SHP77 (cell line): Measurements from ENCODE around the gene GAB2.

Experiments
- DNase-seq, 2 experiments: peaks; one replicate each; lab custom pipeline; 2025; lab: John Stamatoyannopoulos, UW

The GAB2 gene

GRCh38 chr11:78344094-78344493 lies 73.5 kb downstream of the GAB2 start:
- no peak for DNase-seq

GRCh38 chr11:78343303-78343702 lies 74.3 kb downstream of the GAB2 start:
- DNase-seq = no peak

GRCh38 chr11:78341841-78342240 lies 75.8 kb downstream of the GAB2 start:
- DNase-seq = no peak

DNA sequence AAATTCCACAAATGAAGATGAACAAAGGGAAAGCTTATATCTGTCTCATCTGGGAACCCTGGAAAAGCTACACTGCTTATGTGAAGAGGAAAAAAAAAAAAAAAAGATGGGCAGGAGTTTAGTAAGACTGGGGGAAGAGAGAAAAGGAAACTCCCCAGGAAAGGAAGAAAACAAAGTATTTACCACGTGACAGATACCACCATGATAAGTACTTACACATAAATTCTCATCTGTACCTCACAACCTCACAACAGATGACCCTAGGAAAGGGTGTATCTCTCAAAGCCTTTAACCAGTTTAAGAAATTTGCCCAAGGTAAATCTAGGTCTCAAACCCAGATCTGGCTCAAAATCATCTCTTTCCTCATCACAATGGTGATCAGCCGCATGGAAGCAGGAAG lies 77.1 kb downstream of the GAB2 start:
- DNase-seq = no peak

- no peak for DNase-seq
These were observed 77.7 kb downstream of the GAB2 start for GRCh38 chr11:78339945-78340344.

DNA sequence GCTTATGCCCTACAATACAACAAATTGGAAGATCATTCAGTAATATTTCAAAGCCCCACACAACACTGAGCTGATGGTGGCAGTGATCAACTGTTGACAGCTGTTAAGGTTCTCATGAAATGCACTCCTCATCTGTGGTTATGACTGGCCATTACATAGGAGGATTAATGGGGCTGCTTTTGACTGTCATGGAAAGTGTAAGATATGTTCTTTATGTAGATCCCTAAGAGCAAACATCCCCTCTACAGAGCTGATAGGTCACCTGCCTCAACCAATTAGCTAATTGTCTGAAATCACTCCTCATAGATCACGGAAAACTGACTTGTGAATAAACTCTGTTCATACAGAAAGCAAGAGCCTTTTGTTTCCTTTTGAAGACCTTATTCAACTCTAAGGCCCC lies 78.1 kb downstream of the GAB2 start:
- DNase-seq = peak; percentile 34 to 44

DNA sequence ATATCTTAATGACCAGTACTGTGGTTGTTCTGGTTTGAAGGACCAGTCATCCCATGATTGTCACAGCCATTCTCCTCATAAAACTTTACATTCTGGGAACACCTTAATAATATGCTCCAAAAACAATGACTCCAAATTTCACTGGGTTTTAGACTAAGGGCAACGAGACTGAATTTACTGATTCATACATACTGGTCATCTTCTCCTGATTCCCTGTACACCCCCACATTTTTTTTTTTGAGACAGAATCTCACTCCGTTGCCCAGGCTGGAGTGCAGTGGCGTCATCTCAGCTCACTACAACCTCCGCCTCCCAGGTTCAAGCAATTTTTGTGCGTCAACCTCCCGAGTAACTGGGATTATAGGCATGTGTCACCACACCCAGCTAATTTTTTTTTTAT lies 78.9 kb downstream of the GAB2 start:
- DNase-seq = no peak

DNA sequence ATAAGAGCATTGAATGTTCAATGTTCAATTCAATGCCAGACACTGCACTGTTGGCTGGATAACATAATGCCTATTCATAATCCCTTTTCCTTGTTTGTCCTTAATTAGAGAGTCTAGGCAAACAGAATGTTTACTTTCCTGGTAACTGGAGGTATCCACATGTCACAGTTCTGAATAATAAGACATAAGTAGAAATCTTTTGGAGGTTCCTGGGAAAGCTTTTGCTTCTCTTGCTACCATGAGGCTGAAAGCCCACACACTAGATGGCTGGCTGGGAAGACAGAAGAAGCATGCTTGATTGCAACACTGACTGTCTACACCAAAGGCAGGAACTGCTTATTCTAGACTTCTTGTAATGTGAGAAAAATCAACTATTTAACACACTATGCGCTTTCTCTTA lies 79.5 kb downstream of the GAB2 start:
- no peak for DNase-seq

- DNase-seq = no peak
These were observed 80.1 kb downstream of the GAB2 start for GRCh38 chr11:78337554-78337924.

DNA sequence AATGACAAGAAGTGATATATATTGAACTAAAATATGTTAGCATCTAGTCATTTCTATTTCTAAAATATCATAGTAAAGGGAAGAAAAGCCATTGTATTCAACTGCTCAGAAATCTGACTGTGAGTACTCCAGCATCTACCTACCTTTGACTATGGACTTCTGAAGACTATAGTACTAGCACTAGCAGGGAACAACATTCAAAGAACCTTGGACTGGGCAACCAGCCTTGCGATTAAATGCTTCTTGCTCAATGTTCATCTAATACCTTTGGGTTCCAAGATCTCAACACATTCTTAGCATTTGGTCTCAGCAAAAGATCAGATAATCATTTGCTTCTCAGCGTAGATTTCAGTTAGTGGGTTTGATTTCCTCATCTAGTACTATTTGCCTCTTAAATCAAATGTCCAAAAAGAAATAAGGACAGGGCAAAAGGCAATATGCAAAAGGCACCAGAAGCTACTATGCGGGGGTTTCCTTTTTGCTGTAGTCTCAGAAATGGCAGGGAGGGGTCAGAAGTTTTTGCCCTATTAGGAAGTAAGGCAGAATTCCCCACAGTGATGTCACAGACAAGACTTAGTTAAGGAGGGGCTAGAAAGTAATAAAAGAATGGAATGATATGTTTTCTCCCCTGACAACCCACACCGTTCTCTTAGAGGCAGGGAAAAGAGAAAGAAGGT lies 80.6 kb downstream of the GAB2 start:
- DNase-seq = no peak

DNA sequence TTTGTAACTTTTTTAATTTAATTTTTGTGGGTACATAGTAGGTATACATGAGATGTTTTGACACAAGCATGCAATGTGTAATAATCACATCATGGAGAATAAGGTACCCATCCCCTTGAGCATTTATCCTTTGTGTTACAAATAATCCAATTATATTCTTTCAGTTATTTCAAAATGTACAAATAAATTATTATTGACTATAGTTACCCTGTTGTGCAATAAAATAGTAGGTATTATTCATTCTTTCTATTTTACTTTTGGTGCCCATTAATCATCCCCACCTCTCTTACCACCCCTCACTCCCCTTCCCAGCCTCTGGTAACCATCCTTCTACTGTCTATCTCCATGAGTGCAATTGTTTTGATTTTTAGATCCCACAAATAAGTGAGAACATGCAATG lies 83.5 kb downstream of the GAB2 start:
- no peak for DNase-seq

GRCh38 chr11:78332872-78333271 lies 84.7 kb downstream of the GAB2 start:
- DNase-seq = no peak

- no peak for DNase-seq
These were observed 85.3 kb downstream of the GAB2 start for GRCh38 chr11:78332174-78332866.

DNA sequence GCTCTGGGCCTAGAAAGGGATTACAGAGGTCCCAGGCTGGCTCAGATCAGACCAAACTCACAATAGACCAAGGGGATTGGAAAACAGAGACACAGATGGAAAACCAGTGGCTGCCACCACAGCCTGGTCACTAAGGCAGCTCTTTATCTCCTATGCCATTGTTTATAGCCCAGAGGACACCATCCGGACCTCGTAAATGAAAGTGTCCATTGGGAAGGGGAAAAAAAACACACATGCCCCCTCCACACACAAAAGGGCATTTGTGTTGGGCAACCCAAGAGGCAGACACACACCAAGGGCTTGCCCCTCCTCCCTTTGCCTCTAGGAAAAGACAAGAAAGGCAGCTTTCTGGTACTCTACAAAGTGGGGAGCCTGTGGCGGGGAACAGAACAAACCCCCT lies 85.9 kb downstream of the GAB2 start:
- DNase-seq = no peak

GRCh38 chr11:78330361-78330760 lies 87.3 kb downstream of the GAB2 start:
- DNase-seq = no peak

- no peak for DNase-seq
These were observed 89.7 kb downstream of the GAB2 start for GRCh38 chr11:78327945-78328344.

DNA sequence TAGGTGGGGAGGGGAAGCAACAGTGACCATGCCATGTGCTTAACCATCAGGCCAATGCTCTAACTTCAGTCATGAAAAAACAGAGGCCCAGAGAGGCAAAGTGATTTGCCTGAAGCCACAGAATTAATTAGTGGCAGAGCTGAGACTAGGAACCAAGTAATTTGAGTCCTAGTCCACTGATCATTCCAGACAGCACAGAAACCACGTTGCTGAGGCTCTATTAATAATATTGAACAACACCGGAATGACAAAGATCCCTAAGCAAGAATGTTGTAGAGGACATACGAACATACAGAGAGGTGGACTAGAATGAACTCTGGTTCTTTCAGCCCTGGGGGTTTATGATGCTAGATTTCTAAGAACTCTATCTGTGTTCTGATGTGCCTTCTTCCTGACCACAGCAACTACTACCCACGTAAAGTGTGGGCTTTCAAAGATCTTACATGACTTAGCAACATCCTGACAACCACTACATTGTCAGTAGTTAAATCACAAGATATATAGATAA lies 92.3 kb downstream of the GAB2 start:
- DNase-seq = no peak

GRCh38 chr11:78323363-78323762 lies 94.3 kb downstream of the GAB2 start:
- DNase-seq = no peak

DNA sequence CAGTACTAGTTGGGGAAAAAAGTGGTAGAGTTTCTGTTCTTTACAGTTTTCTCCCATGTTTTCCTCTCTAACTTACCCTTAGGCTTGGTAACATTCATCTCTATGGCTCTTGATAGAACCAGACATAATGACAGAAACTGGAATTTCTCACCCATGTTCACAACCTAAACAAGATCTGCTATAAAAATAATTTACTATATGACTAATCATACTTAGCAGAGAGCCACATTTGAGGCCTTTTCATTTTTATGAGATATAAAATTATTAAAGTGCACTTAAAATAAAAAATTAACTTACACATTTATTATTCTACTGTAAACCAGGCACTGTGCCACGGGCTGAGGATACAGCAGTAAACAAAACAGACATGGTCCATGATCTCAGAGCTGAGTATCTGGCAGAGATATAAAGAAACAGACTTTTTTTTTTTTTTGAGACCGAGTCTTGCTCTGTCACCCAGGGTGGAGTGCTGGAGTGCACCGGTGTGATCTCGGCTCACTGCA lies 98.1 kb downstream of the GAB2 start:
- no peak for DNase-seq

GRCh38 chr11:78318321-78319114 lies 99.1 kb downstream of the GAB2 start:
- no peak for DNase-seq

DNA sequence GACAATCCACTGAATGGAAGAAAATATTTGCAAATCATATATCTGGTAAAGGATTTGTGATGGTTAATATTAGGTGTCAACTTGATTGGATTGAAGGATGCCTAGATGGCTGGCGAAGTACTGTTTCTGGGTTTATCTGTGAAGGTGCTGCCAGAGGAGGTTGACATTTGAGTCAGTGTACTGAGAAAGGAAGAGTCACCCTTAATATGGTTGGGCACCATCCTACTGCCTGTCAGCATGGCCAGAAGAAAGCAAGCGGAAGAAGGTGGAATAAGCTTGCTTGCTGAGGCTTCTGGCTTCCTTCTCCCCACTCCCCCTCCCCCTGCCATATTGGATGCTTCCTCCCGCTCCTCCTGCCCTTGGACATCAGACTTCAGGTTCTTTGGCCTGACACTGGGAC lies 101.9 kb downstream of the GAB2 start:
- no peak for DNase-seq

- no peak for DNase-seq
These were observed 102.9 kb downstream of the GAB2 start for GRCh38 chr11:78314762-78315161.

GRCh38 chr11:78313898-78314297 lies 103.7 kb downstream of the GAB2 start:
- no peak for DNase-seq
